ENCODE data around the gene FARP2. TPM values are rescaled to one million over a fixed set of nuclear protein-coding genes. Genes with fewer than 3 reads are reported as not detected.
"Not testable (repeated sequence)": the region's sequence is repeated elsewhere in the genome, so short reads cannot be mapped to it uniquely, and the experiment has no call there.

The FARP2 gene
- total RNA-seq, 2 experiments from 2014 or later, result 24.0 to 25.4 TPM

GRCh38 chr2:241359481-241360045 lies 3.5 kb downstream of the FARP2 start:
- Mint-ChIP-seq H3K4me3 (no peak overlapping the region), H3K36me3 (peaks cover 4% of the 10 kb centered on the region), H3K4me1 (peaks cover 20% of the 10 kb centered on the region), H3K9me3 (ENCODE audit: low read depth) (no peaks in the 10 kb centered on the region), H3K27me3 (no peaks in the 10 kb centered on the region), H3K27ac (no peak overlapping the region)
- CTCF ChIA-PET, result interaction anchor here (0.6 to 1.2 kb wide), 3 partner anchors 9 to 77 kb away, joined by 3 read pairs; no protein-coding TSS in a partner anchor
- DNase-seq, result no peak
- no peak for ATAC-seq

GRCh38 chr2:241363426-241363825 lies 7.3 kb downstream of the FARP2 start:
- peaks cover 7% of the 10 kb centered on the region for H3K4me1 Mint-ChIP-seq
- CTCF ChIA-PET, result no interaction called here
- H3K27ac Mint-ChIP-seq, result no peak overlapping the region
- no peaks in the 10 kb centered on the region for H3K9me3 Mint-ChIP-seq (ENCODE audit: low read depth)
- no peaks in the 10 kb centered on the region for H3K27me3 Mint-ChIP-seq
- ATAC-seq (no peak), DNase-seq (no peak)
- H3K36me3 Mint-ChIP-seq, result no peaks in the 10 kb centered on the region
- H3K4me3 Mint-ChIP-seq, result no peak overlapping the region

- CTCF ChIA-PET, result no interaction called here
- Mint-ChIP-seq H3K4me3 (no peak overlapping the region), H3K27me3 (no peaks in the 10 kb centered on the region), H3K36me3 (no peaks in the 10 kb centered on the region), H3K4me1 (peaks cover 1% of the 10 kb centered on the region), H3K9me3 (ENCODE audit: low read depth) (no peaks in the 10 kb centered on the region), H3K27ac (no peak overlapping the region)
- no peak for DNase-seq
- no peak for ATAC-seq
Measured at GRCh38 chr2:241364781-241365180, 8.7 kb downstream of the FARP2 start.

GRCh38 chr2:241366678-241367077 lies 10.6 kb downstream of the FARP2 start:
- CTCF ChIA-PET, result interaction anchor here (0.9 to 1.1 kb wide), 2 partner anchors 8 to 512 kb away, joined by 3 read pairs; no protein-coding TSS in a partner anchor
- Mint-ChIP-seq H3K27ac (no peak overlapping the region), H3K4me3 (no peak overlapping the region)

GRCh38 chr2:241368643-241369042 lies 12.6 kb downstream of the FARP2 start:
- CTCF ChIA-PET, result no interaction called here
- ATAC-seq (no peak), DNase-seq (no peak)
- Mint-ChIP-seq H3K36me3 (no peaks in the 10 kb centered on the region), H3K4me1 (peaks cover under 1% of the 10 kb centered on the region), H3K9me3 (ENCODE audit: low read depth) (no peaks in the 10 kb centered on the region), H3K27ac (no peak overlapping the region), H3K27me3 (no peaks in the 10 kb centered on the region), H3K4me3 (no peak overlapping the region)

More at GRCh38 chr2:241366678-241367077, 10.6 kb downstream of the FARP2 start:
- ATAC-seq (no peak), DNase-seq (no peak)
- H3K4me1 Mint-ChIP-seq, result peaks cover 1% of the 10 kb centered on the region
- no peaks in the 10 kb centered on the region for H3K9me3 Mint-ChIP-seq (ENCODE audit: low read depth)
- H3K36me3 Mint-ChIP-seq, result no peaks in the 10 kb centered on the region
- no peaks in the 10 kb centered on the region for H3K27me3 Mint-ChIP-seq

- H3K4me1 Mint-ChIP-seq, result peaks cover 7% of the 10 kb centered on the region
- no peak overlapping the region for H3K27ac Mint-ChIP-seq
- no peak for DNase-seq
- H3K9me3 Mint-ChIP-seq (ENCODE audit: low read depth), result no peaks in the 10 kb centered on the region
- no peak overlapping the region for H3K4me3 Mint-ChIP-seq
- no peaks in the 10 kb centered on the region for H3K27me3 Mint-ChIP-seq
- CTCF ChIA-PET, result interaction anchor here (0.5 to 1.2 kb wide), 2 partner anchors 9 to 208 kb away, joined by 3 read pairs; no protein-coding TSS in a partner anchor
- peaks cover 12% of the 10 kb centered on the region for H3K36me3 Mint-ChIP-seq
- no peak for ATAC-seq
Measured at GRCh38 chr2:241372361-241372992, 16.4 kb downstream of the FARP2 start.

- H3K4me1 Mint-ChIP-seq, result peaks cover 7% of the 10 kb centered on the region
- no peak for DNase-seq
- ATAC-seq, result no peak
- no peak overlapping the region for H3K27ac Mint-ChIP-seq
- no peaks in the 10 kb centered on the region for H3K27me3 Mint-ChIP-seq
- CTCF ChIA-PET, result no interaction called here
- no peak overlapping the region for H3K4me3 Mint-ChIP-seq
- H3K36me3 Mint-ChIP-seq, result peaks cover 13% of the 10 kb centered on the region
- H3K9me3 Mint-ChIP-seq (ENCODE audit: low read depth), result no peaks in the 10 kb centered on the region
Measured at GRCh38 chr2:241373446-241373845, 17.4 kb downstream of the FARP2 start.

- H3K9me3 Mint-ChIP-seq (ENCODE audit: low read depth); ATAC-seq; H3K27me3 Mint-ChIP-seq; H3K4me3 Mint-ChIP-seq; H3K27ac Mint-ChIP-seq; DNase-seq; H3K4me1 Mint-ChIP-seq; CTCF ChIA-PET: not testable (repeated sequence)
- peaks cover 13% of the 10 kb centered on the region for H3K36me3 Mint-ChIP-seq
Measured at GRCh38 chr2:241373906-241374305, 17.8 kb downstream of the FARP2 start.

GRCh38 chr2:241375300-241375699 lies 19.2 kb downstream of the FARP2 start:
- Mint-ChIP-seq H3K4me3 (no peak overlapping the region), H3K36me3 (peaks cover 13% of the 10 kb centered on the region), H3K9me3 (ENCODE audit: low read depth) (no peaks in the 10 kb centered on the region), H3K27ac (no peak overlapping the region), H3K27me3 (no peaks in the 10 kb centered on the region), H3K4me1 (peaks cover 7% of the 10 kb centered on the region)
- ATAC-seq (no peak), DNase-seq (no peak)
- CTCF ChIA-PET, result no interaction called here

GRCh38 chr2:241376808-241377207 lies 20.7 kb downstream of the FARP2 start:
- Mint-ChIP-seq H3K27ac (no peak overlapping the region), H3K27me3 (no peaks in the 10 kb centered on the region), H3K9me3 (ENCODE audit: low read depth) (no peaks in the 10 kb centered on the region), H3K36me3 (peaks cover 13% of the 10 kb centered on the region), H3K4me3 (no peak overlapping the region), H3K4me1 (peaks cover 7% of the 10 kb centered on the region)
- no peak for DNase-seq
- ATAC-seq, result no peak
- CTCF ChIA-PET, result interaction anchor here (0.7 kb wide), 1 partner anchor 17 kb away, joined by 3 read pairs; no protein-coding TSS in a partner anchor

- Mint-ChIP-seq H3K27me3 (no peaks in the 10 kb centered on the region), H3K27ac (no peak overlapping the region), H3K9me3 (ENCODE audit: low read depth) (no peaks in the 10 kb centered on the region), H3K36me3 (peaks cover 17% of the 10 kb centered on the region), H3K4me3 (no peak overlapping the region), H3K4me1 (peaks cover 12% of the 10 kb centered on the region)
- ATAC-seq, result no peak
- CTCF ChIA-PET, result interaction anchor here (0.6 to 0.9 kb wide), 2 partner anchors 219 to 554 kb away, joined by 3 read pairs; no protein-coding TSS in a partner anchor
- DNase-seq, result no peak
Measured at GRCh38 chr2:241378816-241379215, 22.7 kb downstream of the FARP2 start.

- Mint-ChIP-seq H3K4me1 (peaks cover 12% of the 10 kb centered on the region), H3K36me3 (peaks cover 17% of the 10 kb centered on the region), H3K4me3 (no peak overlapping the region), H3K27me3 (no peaks in the 10 kb centered on the region), H3K9me3 (ENCODE audit: low read depth) (no peaks in the 10 kb centered on the region), H3K27ac (no peak overlapping the region)
- ATAC-seq (no peak), DNase-seq (no peak)
- CTCF ChIA-PET, result no interaction called here
Measured at GRCh38 chr2:241379481-241380480, 23.7 kb downstream of the FARP2 start.

- Mint-ChIP-seq H3K4me1 (peaks cover 8% of the 10 kb centered on the region), H3K36me3 (peaks cover 7% of the 10 kb centered on the region), H3K4me3 (no peak overlapping the region), H3K27me3 (no peaks in the 10 kb centered on the region), H3K27ac (no peak overlapping the region), H3K9me3 (ENCODE audit: low read depth) (no peaks in the 10 kb centered on the region)
- no peak for ATAC-seq
- CTCF ChIA-PET, result interaction anchor here (1.2 kb wide), 2 partner anchors 9 to 10 kb away, joined by 3 read pairs; no protein-coding TSS in a partner anchor
- DNase-seq, result no peak
Measured at GRCh38 chr2:241381872-241382271, 25.8 kb downstream of the FARP2 start.
